HUDEP-2 (cell line): ENCODE data around the gene PRDM11.

Experiments used
- DNase-seq, 76 experiments: peaks; one replicate each; lab custom pipeline; 2025; ENCODE audit not compliant: unreplicated experiment in 76 of 76; lab: John Stamatoyannopoulos, UW

The PRDM11 gene

GRCh38 chr11:45146072-45147016 lies at the start of gene PRDM11:
TSS of gene PRDM11 (plus strand) at chr11:45146639. CDS start at chr11:45181767, 35,128 bp downstream.
- DNase-seq = peak in 50 of 76 experiments; percentile 15 to 85 (median 56)

GRCh38 chr11:45097721-45098493 lies 48.5 kb upstream of the PRDM11 start:
- DNase-seq = peak in 42 of 76 experiments; percentile 2 to 53 (median 25)

GRCh38 chr11:45098929-45099328 lies 47.5 kb upstream of the PRDM11 start:
- DNase-seq = no peak

- no peak for DNase-seq
These were observed 46.1 kb upstream of the PRDM11 start for GRCh38 chr11:45100339-45100738.

- DNase-seq = no peak
These were observed 44.1 kb upstream of the PRDM11 start for GRCh38 chr11:45102361-45102809.

- DNase-seq = peak in 27 of 76 experiments; percentile 7 to 63 (median 32)
These were observed 43.4 kb upstream of the PRDM11 start for GRCh38 chr11:45102810-45103621.

GRCh38 chr11:45104006-45104789 lies 42.2 kb upstream of the PRDM11 start:
- no peak for DNase-seq

- DNase-seq = no peak
These were observed 41.7 kb upstream of the PRDM11 start for GRCh38 chr11:45104790-45105084.

- DNase-seq = peak in 44 of 76 experiments; percentile 3 to 56 (median 31)
These were observed 41.0 kb upstream of the PRDM11 start for GRCh38 chr11:45105233-45105983.

GRCh38 chr11:45105984-45106375 lies 40.5 kb upstream of the PRDM11 start:
- no peak for DNase-seq

- no peak for DNase-seq
These were observed 40.0 kb upstream of the PRDM11 start for GRCh38 chr11:45106440-45106839.

GRCh38 chr11:45107029-45107428 lies 39.4 kb upstream of the PRDM11 start:
- no peak for DNase-seq

- DNase-seq = peak in 4 of 76 experiments; percentile 1 to 22 (median 10)
These were observed 38.1 kb upstream of the PRDM11 start for GRCh38 chr11:45108070-45109064.

GRCh38 chr11:45109400-45109799 lies 37.0 kb upstream of the PRDM11 start:
- DNase-seq = no peak

GRCh38 chr11:45110562-45110961 lies 35.9 kb upstream of the PRDM11 start:
- DNase-seq = peak in 34 of 76 experiments; percentile 3 to 76 (median 44)

GRCh38 chr11:45113807-45114206 lies 32.6 kb upstream of the PRDM11 start:
- no peak for DNase-seq

- DNase-seq = peak in 1 of 76 experiments; percentile 1
These were observed 18.6 kb upstream of the PRDM11 start for GRCh38 chr11:45127836-45128235.

- DNase-seq = no peak
These were observed 12.6 kb upstream of the PRDM11 start for GRCh38 chr11:45133878-45134277.
